Fibroblast of mammary gland (primary cell): ENCODE measurements around the gene SOX6.

Experiments used
- DNase-seq: peaks from one replicate; pipeline ENCODE4 v3.0.0-alpha.2; 2010; ENCODE audit warnings: low read depth
- H3K4me3 ChIP-seq: 2 replicates; pipeline ENCODE4 v1.5.1; 2011; ENCODE audit warnings: low read depth, mild to moderate bottlenecking, low read length, moderate library complexity; ENCODE audit not compliant: control insufficient read depth
- CTCF ChIP-seq: conservative IDR thresholded peaks from 2 replicates; pipeline ENCODE4 v1.5.1; 2011; ENCODE audit warnings: low read depth, low read length, inconsistent platforms; ENCODE audit not compliant: control insufficient read depth, insufficient read depth

SOX6 gene

GRCh38 chr11:16091862-16092261, 264.5 kb downstream of the SOX6 start:
- DNase-seq, result no peak
- no peak overlapping the region for H3K4me3 ChIP-seq
- TF ChIP-seq CTCF, result no peak

GRCh38 chr11:16089481-16089880, 266.9 kb downstream of the SOX6 start:
- no peak overlapping the region for H3K4me3 ChIP-seq
- DNase-seq, result no peak
- no peak for TF ChIP-seq CTCF

- DNase-seq, result no peak
- no peak for TF ChIP-seq CTCF
- H3K4me3 ChIP-seq, result no peak overlapping the region
Observed at GRCh38 chr11:16088774-16089173, 267.6 kb downstream of the SOX6 start.

- no peak for TF ChIP-seq CTCF
Observed at GRCh38 chr11:16087886-16088285, 268.5 kb downstream of the SOX6 start.

GRCh38 chr11:16086229-16086819, 270.0 kb downstream of the SOX6 start:
- no peak overlapping the region for H3K4me3 ChIP-seq
- DNase-seq, result no peak
- TF ChIP-seq CTCF, result no peak

More at GRCh38 chr11:16087886-16088285, 268.5 kb downstream of the SOX6 start:
- H3K4me3 ChIP-seq, result no peak overlapping the region
- no peak for DNase-seq

GRCh38 chr11:16082095-16083055, 274.0 kb downstream of the SOX6 start:
- DNase-seq, result no peak
- TF ChIP-seq CTCF, result no peak
- no peak overlapping the region for H3K4me3 ChIP-seq
